Measurements from ENCODE around the gene ANKRD23. TPM values are rescaled to one million over a fixed set of nuclear protein-coding genes. Genes with fewer than 3 reads are reported as not detected.
A peak's percentile ranks its signal among the peaks of the same experiment; 100 is the strongest.

Gene ANKRD23
- total RNA-seq, 4 donors from 2014 or later, result 6.1 to 22.3 (median 7.2) TPM

DNA sequence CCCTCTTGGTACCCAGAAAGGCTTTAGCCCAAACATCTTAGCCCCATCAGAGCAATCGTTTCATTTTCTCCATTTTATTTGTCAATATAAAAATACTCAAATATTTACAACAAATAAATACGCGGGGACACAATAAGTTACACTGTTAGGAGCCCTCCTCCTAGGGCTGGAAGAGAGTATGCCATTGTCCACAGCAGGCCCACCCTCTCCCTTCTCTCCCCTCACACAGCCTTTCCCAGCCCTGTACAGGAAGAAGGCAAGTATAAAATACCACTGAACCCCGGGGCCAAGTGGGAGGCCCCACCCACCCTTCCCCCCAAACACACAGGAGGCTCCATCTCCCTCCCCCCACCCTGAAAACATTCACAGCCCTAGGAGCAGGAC is 15.9 kb upstream of the ANKRD23 start:
- peaks cover 48% of the 10 kb centered on the region for H3K36me3 ChIP-seq
- H3K4me1 ChIP-seq, result peaks cover 45% of the 10 kb centered on the region
- no peak for DNase-seq (ENCODE audit: low spot score in 2 of 2)
- 29% methylated on average over 4 of the region's 4 CpGs for WGBS
- H3K9me3 ChIP-seq, result no peaks in the 10 kb centered on the region
- TF ChIP-seq POLR2AphosphoS5 (IDR thresholded peaks at IDR 0.05), result no peak
- no peak for TF ChIP-seq EP300 (IDR thresholded peaks at IDR 0.05)
- no peak for TF ChIP-seq CTCF (IDR thresholded peaks at IDR 0.05)
- no peak for TF ChIP-seq POLR2A (IDR thresholded peaks at IDR 0.05)
- H3K4me3 ChIP-seq, result no peak overlapping the region
- H3K27ac ChIP-seq, result peak overlapping the region; percentile 2
- H3K27me3 ChIP-seq, result no peaks in the 10 kb centered on the region

GRCh38 chr2:96859099-96859649 is 15.4 kb upstream of the ANKRD23 start:
- 63% methylated on average over 11 of the region's 11 CpGs for WGBS
- peaks cover 43% of the 10 kb centered on the region for H3K36me3 ChIP-seq
- DNase-seq (ENCODE audit: low spot score in 2 of 2), result peak in 1 of 2 donors; percentile 84
- no peaks in the 10 kb centered on the region for H3K9me3 ChIP-seq
- H3K4me3 ChIP-seq, result peak overlapping the region; percentile 82
- H3K4me1 ChIP-seq, result peaks cover 45% of the 10 kb centered on the region
- no peaks in the 10 kb centered on the region for H3K27me3 ChIP-seq
- peak overlapping the region; percentile 2 for H3K27ac ChIP-seq
- TF ChIP-seq EP300 (IDR thresholded peaks at IDR 0.05) (no peak), POLR2A (IDR thresholded peaks at IDR 0.05) (no peak), POLR2AphosphoS5 (IDR thresholded peaks at IDR 0.05) (no peak), CTCF (IDR thresholded peaks at IDR 0.05) (no peak)

DNA sequence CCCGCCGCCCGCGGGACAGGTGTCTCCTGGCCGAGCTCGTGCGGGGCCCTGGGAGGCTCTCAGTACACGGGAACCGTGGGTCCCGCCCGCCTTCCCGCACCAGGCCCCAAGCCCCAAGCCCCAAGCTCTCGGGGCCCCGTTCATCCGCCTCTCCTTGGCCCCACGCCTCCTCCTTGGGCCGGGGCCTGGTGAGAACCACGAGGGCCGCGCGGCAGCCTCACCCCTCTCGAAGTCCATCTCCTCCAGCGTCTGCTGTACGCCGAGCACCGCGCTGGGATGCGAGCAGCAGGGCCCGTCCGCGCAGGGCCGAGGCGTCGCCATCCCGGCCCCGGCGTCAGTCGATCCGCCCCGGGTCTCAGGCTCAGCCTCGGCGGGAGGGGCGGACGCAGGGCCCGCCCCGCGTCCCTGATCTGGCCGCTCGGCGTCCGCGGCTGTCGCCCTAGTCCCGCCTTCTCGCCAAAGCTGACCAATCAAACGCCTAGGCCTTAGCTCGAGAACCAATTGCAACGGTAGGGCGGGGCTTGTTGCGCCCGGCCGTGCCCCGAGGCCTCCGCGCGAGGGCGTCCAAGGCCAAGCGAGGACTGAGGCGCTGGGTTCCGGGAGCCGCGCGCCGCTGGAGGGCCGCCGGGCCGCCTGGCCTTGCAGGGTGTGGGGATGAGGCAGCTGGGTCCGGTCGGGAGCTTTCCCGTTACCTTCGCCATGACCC is 14.0 kb upstream of the ANKRD23 start, which contains the start of gene ANKRD39:
ANKRD39 (minus strand) TSS at position 350 of the 706 bp plus-strand sequence; CDS start at position 321, 29 bp downstream.
- Histone ChIP-seq H3K4me3 (peak within 1 kb of the TSS; percentile 82), H3K9me3 (no peaks in the 10 kb centered on the region), H3K27ac (peak within 1 kb of the TSS; percentile 61), H3K4me1 (peaks cover 45% of the 10 kb centered on the region), H3K36me3 (peaks cover 43% of the 10 kb centered on the region), H3K27me3 (no peaks in the 10 kb centered on the region)
- peak; percentile 41 to 88 for TF ChIP-seq CTCF (IDR thresholded peaks at IDR 0.05)
- no peak for TF ChIP-seq EP300 (IDR thresholded peaks at IDR 0.05)
- peak in 2 of 3 donors; percentile 43 to 53 for TF ChIP-seq POLR2AphosphoS5 (IDR thresholded peaks at IDR 0.05)
- peak in 1 of 2 donors; percentile 29 for TF ChIP-seq POLR2A (IDR thresholded peaks at IDR 0.05)
- WGBS, result 1% methylated on average over 12 of the region's 81 CpGs
- DNase-seq (ENCODE audit: low spot score in 2 of 2), result peak; percentile 99

DNA sequence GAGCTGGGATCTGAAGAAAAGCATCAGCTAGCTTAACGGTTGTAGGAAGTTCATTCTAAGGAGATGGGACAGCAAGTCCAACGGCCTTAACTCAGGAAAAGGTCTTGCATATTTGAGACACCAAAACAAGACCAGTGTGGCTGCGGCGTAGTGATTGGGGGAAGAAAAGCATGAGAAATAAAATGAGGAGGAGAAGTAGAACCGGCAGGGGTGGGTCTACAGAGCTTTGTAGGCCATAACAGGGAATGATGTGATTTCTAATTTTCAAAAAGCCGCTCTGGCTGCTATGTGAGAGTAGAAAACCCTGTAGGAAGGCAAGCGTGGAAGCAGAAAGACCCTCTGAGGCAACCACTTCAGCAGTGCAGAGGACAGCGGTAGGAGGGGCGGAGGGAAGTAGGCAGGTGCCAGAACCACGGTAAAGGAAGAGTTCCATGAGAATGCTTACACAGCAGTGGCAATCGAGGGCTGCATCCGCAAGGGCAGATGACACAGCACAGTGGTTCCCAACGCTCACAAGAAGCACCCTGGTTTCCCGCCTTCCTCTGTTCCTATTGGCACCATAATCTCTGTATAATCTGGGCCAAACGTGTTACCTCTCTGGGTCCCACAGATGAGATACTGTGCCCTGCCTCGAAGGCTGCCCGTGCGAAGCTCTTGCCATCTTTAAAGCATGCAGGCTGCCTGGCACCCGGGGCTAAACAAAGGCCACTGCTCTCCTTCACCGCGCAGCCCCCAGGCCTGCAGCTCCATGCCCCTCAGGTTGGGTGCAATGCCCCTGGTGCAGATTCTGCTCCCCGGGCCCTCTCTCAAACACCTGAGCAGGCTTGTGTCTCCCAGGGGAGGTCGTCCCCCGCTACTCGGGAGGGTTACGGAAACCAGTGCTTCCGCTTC is 13.2 kb upstream of the ANKRD23 start:
- no peaks in the 10 kb centered on the region for H3K9me3 ChIP-seq

More for the DNA sequence above, 13.2 kb upstream of the ANKRD23 start:
- 16% methylated on average over 19 of the region's 27 CpGs for WGBS
- DNase-seq (ENCODE audit: low spot score in 2 of 2), result peak in 1 of 2 donors; percentile 79
- peak overlapping the region; percentile 82 for H3K4me3 ChIP-seq
- H3K27ac ChIP-seq, result peak overlapping the region; percentile 61
- H3K27me3 ChIP-seq, result no peaks in the 10 kb centered on the region
- peaks cover 45% of the 10 kb centered on the region for H3K4me1 ChIP-seq
- H3K36me3 ChIP-seq, result peaks cover 39% of the 10 kb centered on the region
- TF ChIP-seq POLR2A (IDR thresholded peaks at IDR 0.05), result no peak
- TF ChIP-seq CTCF (IDR thresholded peaks at IDR 0.05), result no peak
- TF ChIP-seq EP300 (IDR thresholded peaks at IDR 0.05), result no peak
- no peak for TF ChIP-seq POLR2AphosphoS5 (IDR thresholded peaks at IDR 0.05)
